ENCODE results near the gene ATP8B4.

Gene ATP8B4

GRCh38 chr15:49888323-49888693 lies 230.7 kb downstream of the ATP8B4 start:
- no peak for DNase-seq

- DNase-seq: no peak
These were observed 231.2 kb downstream of the ATP8B4 start for GRCh38 chr15:49887659-49888322.

GRCh38 chr15:49883121-49883520 lies 235.9 kb downstream of the ATP8B4 start:
- no peak for DNase-seq

GRCh38 chr15:49881866-49882265 lies 237.2 kb downstream of the ATP8B4 start:
- no peak for DNase-seq

GRCh38 chr15:49881433-49881832 lies 237.6 kb downstream of the ATP8B4 start:
- DNase-seq: no peak

GRCh38 chr15:49877873-49878521 lies 241.0 kb downstream of the ATP8B4 start:
- DNase-seq: no peak

GRCh38 chr15:49877117-49877872 lies 241.7 kb downstream of the ATP8B4 start:
- DNase-seq: no peak

- DNase-seq: no peak
These were observed 242.5 kb downstream of the ATP8B4 start for GRCh38 chr15:49876401-49877038.

- no peak for DNase-seq
These were observed 243.6 kb downstream of the ATP8B4 start for GRCh38 chr15:49875392-49875791.

- no peak for DNase-seq
These were observed 248.6 kb downstream of the ATP8B4 start for GRCh38 chr15:49870472-49870871.

- DNase-seq: no peak
These were observed 250.7 kb downstream of the ATP8B4 start for GRCh38 chr15:49868348-49868747.

GRCh38 chr15:49865925-49866757 lies 252.9 kb downstream of the ATP8B4 start:
- no peak for DNase-seq

- no peak for DNase-seq
These were observed 254.8 kb downstream of the ATP8B4 start for GRCh38 chr15:49864251-49864650.

GRCh38 chr15:49863431-49864224 lies 255.4 kb downstream of the ATP8B4 start:
- no peak for DNase-seq

- DNase-seq: no peak
These were observed 258.9 kb downstream of the ATP8B4 start for GRCh38 chr15:49860101-49860500.

GRCh38 chr15:49857496-49858475 lies 261.2 kb downstream of the ATP8B4 start:
- no peak for DNase-seq

- DNase-seq: no peak
These were observed 263.0 kb downstream of the ATP8B4 start for GRCh38 chr15:49855917-49856637.

- no peak for DNase-seq
These were observed 266.3 kb downstream of the ATP8B4 start for GRCh38 chr15:49852756-49853155.

- DNase-seq: no peak
These were observed 270.2 kb downstream of the ATP8B4 start for GRCh38 chr15:49848807-49849206.

- DNase-seq: no peak
These were observed 270.7 kb downstream of the ATP8B4 start for GRCh38 chr15:49848282-49848724.

All from activated CD8-positive, alpha-beta memory T cell treated with anti-CD3 and anti-CD28 coated beads for 24 hours (primary cell).